ENCODE results near the gene PROSER2.
"Not testable (repeated sequence)": the region's sequence is repeated elsewhere in the genome, so short reads cannot be mapped to it uniquely, and the experiment has no call there.

The PROSER2 gene

DNA sequence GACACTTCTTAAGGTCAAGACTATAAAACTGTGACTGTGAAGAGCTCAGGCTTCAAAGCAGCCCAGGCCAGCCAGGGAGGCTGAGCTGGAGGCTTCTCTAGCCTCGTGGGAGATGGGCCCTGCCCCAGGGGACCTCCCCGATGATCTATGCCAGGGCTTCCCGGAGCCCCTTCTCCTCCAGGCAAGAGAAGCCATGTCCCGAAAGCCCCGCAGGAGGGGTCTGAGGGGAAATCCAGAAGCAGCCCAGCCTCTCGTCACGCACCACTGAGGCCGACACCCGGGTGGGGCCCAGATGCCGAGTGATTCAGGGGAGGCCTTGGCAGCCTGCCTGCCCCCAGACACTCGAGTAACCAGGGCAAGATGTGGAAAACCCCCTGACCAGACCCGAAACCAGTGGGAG is 63.7 kb downstream of the PROSER2 start:
- DNase-seq, result no peak

DNA sequence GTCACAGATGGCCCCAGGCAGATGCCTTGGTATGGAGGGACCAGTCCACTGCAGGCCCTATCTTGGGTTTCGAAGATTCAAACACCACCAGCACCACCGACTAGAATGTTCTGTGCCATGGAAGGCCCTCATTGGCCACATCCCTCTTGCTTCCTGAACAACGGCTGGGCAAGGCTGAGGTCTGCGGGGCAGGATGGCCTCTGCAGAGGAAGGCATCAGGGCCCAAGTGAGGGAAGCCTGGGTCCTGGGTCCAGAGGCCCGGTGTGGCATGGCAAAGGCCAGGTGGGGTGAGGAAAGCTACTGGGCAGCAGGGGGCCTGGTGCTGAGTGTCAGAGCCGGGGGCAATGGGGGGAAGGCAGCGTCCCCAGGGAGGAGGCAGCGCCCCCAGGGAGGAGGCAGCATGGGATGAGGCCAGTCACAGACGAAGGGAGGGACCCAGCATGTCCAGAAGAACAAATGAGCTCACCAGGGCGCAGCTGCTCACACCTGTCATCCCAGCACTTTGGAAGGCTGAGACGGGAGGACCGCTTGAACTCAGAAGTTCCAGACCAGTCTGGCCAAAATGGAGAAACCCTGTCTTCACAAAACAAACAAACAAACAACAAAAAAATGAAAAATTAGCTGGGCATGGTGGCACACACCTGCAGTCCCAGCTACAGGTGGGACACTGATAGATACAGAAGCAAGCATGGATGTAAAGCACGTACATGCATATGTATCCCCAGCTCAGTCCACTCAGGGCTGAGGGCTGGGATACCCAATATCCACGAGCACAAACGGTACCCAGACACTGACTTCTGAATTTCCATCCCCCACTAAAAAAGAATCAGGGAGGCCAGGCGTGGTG is 64.4 kb downstream of the PROSER2 start:
- no peak for DNase-seq

DNA sequence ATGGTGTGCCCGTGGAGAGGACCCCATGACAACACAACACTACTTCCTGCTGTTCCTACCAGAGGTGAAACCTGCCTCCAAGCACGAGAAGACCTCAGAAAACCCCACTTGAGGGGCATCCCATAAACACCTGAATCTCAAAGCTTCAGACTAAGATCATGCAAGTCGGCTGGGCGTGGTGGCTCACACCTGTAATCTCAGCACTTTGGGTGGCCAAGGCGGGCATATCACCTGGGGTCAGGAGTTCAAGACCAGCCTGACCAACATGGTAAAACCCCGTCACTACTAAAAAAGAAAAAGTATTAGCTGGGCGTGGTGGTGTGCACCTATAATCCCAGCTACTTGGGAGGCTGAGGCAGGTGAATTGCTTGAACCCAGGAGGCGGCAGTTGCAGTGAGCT is 66.1 kb downstream of the PROSER2 start:
- DNase-seq, result not testable (repeated sequence)

DNA sequence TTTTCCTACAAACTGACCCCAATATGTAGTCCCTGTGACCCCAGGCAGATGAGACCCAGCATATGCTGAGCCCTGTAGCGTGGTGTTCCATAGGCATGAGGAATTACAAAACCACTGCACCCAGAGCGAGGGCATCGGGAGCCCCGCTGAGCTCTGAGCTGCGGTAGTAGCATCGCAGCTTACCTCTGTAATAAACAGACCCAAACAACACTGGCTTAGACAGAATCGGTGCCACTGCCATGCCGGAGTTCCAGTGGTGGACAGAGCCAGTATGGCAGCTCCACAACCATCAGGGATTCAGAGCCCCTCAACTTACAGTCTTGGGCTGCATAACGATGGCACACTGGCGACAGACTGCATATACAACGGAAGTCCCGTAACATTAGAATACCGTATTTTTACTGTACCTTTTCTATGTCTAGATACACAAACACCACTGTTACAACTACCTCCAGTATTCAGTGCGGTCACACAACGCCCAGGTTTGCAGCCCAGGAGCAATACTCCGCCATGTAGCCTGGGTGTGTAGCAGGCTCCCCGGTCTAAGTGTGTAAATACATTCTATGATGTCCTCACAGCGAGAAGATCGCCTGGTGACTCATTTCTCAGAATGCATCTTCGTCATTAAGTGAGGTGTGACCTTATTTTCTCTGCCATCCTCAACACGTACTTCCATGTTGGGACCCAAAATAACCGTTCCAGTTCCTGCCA is 68.8 kb downstream of the PROSER2 start:
- DNase-seq, result no peak

DNA sequence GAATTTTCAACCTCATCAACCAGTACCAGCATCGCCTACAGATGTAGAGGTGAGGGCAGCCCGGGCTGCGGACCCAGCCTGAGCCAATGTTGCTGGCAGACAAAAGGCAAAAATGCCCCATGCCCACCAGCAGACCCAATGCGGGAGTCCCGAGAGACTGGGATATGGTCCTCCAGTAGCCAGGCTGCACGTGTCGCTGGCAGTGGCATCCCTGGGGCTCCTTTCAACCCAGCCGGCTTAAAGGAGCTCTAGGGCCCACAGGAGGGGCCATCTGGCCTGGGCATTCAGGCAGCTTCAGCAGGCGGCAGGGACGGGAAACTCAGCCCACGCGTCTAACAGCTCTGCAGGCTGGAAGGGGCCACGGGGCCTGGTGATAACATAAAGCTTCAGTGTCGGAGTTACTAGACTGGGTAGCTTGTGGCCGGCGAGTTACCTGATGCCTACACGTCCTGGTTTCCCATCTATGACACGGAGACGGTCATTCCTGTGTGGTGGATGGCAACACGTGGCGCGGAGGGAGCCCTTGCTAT is 70.7 kb downstream of the PROSER2 start:
- DNase-seq, result no peak

DNA sequence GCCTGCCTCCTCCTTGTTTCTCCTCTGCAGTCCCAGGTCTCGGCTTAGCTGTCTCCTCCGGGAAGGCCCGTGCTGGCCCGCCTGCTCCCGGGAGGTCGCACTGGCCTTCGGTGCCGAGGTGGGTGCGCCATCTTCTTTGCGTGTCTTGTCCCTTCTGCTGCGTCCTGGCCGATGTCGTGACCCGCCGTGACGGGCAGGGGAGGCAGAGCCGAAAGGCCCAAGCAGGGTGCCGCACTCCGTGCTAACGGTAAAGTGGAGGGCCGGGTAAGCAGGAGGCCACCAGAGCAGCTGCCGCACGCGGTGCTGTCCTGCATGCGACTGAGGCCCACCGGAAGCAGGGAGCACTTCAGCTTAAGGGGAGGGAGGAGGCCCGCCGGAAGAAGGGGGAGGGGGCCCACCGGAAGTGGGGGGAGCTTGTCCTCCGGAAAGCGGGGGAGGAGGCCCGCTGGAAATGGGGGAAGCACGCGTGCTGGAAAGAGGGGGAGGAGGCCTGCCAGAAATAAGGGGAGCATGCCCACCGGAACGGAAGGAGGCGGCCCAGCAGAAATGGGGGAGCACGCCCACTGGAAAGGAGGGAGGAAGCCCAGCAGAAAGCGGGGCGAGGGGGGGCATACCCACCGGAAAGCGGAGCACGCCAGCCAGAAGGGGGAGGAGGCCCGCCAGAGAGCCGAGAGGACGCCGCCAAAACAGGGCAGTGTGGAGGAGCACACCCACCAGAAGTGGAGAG is 71.4 kb downstream of the PROSER2 start:
- DNase-seq, result no peak

DNA sequence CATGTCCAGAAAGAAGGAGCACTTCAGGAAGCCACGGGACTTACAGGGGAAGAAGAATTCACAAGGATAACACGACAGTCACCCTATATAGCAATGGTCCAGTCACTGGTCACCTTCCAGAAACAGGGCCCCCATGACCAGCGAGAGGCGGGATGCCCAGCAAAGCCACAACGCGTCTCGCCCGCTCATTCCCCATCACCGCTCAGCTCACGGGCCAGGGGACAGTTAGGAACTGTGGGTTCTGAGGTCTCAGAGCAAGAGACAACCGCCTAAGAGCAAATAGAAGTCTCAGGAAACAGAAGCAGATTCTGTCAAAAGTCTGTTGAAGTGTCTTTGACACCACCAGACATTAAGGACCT is 71.9 kb downstream of the PROSER2 start:
- no peak for DNase-seq

DNA sequence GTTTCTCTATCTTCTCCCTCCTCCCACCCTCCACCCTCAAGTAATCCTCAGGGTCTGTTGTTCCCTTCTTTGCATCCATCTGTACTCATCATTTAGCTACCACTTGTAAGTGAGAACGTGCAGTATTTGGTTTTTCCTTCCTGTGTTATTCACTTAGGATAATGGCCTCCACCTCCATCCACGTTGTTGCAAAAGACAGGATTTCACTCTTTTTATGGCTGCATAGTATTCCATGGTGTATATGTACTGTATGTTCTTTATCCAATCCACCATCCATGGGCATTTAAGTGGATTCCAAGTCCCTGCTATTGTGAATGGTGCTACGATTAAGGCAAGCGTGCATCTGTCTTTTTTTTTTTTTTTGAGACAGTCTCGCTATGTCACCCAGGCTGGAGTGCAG is 72.4 kb downstream of the PROSER2 start:
- DNase-seq, result no peak

DNA sequence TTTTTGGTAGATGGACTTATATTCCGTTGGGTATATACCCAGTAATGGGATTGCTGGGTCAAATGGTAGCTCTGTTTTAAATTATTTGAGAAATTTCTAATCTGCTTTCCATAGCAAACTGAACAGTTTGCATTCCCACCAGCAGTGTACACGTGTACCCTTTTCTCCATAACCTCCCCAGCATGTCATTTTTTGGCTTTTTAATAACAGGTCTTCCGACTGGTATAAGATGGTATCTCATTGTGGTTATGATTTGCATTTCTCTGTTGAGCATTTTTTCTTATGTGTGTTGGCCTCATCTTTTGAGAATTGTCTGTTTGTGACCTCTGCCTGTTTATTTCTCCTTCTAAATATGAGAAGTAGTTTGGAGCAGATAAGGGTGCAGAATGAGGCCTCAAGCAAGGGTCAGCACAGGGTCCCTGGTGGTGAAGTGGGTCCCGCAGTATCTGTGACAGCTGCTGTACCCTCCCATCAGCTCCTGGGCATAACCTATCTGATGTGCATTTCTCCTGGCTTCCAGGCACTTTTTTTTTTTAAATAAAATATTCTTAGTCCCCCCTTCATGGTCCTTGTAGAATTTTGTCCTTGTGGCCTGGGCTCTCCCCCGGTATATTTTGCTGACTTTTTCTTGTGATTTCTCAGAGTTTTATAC is 73.5 kb downstream of the PROSER2 start:
- DNase-seq, result no peak

DNA sequence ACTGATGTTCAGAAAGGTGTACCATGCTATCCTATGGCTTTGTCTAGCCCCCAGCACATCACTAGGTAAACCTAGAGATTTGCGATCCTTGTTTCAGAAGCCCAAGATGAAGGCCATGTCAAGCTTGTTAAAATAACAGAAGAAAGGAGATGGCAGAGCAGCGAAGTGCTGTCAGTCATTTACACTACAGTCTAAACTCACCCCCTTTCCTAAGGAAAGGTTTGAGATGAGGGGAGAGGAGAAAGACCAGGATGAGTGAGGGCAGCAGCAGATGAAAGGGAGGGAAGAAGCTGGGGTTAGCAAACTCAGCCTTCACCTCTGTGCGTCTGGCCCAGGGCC is 74.8 kb downstream of the PROSER2 start:
- no peak for DNase-seq

DNA sequence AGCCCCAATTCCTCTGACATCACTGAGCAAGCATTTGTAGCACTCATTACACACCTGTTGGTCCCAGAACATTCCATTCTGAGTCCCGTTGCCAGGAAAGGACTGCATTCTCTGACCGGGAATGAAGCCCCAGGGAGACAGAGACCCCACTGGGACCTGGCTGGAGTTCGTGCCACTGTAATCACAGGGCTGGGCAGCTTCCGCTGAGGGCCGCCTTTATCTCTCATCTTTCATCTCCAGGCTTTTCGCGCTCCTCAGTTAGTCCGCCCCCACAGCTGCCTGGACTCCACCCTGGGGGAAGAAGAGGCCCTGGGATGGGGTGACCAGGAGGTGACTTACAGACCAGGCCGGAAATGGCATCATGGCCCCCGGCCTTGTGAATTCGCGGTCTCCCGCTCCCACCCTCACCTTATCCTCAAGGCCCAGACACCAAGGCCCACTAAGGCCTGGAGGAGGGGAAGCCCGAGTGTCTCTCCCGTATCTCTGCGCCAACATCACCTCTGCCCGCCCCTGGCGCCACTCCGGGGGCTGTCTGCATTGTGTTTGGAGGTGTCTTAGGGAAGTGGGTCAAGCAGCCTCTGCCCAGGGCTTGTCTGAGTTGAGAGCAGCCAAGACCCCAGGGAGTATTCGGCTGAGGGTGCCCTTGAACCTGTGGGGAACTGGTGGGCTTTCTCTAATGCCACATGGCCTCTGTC is 75.4 kb downstream of the PROSER2 start:
- DNase-seq, result no peak

DNA sequence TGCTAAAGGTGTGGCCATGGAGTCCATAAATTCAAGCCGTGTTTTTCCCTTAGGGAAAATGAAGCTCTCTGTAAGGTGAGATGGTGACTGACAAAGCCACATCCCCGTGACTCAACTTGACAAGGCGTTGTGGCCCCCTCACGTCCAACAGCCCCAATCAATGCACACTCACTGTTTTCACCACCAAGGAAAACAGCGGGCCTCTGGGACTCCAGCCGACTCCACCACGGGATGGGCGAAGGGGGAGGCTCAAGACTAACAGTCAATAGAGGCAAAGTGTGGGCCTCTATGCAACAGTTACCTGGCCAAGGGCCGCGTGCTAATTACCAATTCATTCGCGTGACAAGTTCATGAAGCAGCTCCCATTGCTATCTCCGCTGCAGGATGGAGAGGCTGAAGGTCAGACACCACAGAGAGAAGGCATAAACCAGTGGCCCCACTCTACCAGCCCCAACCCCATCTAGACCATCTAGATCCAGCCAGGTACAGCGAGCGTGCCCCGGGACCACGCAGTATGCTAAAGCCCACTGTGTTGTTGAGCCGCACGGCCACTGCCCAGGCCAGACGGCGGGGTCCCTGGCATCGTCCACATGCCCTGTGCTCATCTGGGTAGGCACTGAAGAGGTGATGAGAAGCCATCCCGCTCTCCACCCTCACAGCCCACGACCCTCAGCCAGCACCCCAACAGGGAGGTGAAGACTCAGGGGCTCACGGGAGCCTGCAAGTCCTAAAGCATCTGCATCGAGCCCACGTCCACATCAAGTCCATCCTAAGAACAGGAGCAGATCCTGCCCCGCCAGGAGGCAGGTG is 76.1 kb downstream of the PROSER2 start:
- DNase-seq, result no peak

DNA sequence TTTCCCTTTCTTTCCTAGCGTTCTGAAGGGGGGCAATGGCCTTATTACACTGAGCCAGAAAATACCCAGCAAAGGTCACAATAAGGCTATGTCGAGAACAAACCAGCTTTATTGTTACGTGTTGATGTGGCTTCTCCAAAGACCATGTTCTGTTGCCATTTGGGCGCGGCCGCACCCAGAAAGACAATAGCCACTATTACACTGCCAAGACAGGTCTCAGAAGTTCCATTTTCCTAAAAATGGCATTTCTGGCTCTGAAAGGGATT is 77.8 kb downstream of the PROSER2 start:
- no peak for DNase-seq

DNA sequence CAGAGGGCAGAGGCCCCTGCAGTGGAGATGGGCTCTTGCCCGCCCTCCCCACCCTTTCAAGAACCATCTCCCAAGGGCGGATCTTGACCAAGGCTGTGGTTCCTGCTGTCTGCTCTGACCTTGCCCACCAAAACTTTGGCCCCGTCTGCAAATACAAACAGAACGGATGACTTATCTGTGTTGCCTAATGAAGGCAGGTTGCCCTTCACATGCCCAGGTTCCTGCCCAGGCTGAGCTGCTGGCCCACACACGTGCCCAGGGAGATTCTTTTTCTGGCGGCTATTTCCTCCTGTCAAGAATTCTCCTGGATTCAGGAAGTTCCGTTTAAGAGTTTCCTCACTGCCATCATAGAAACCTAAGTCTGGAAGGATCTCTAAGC is 78.3 kb downstream of the PROSER2 start:
- DNase-seq, result no peak

DNA sequence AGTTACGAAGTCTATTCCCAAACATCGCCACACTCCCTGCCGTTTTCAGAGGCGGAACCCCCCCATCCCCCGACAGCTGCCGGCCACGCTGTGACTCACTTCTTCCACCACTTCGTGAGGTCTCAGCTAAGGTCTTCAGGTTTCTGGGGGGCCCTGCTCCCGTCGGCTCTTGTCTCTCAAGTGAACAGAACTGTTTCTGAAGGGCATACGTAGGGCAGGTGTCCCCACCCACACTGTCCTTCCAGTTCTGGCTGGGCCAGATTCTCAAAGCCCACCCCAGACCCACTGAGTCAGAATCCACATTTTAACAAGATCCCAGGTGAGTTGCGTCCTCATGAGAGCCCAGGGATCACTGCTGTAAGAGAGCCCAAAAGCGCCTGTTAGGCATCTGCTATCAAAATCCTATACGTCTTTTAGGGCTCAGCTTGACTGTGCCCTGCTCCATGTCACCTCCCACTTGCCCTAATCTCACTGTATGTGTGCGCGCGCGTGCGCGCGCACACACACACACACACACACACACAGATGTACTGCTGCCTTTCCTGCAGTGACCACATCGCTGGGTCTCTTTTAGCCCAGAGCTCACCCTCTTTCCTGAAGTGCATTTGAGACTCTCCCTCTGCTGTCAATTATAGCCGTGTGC is 78.8 kb downstream of the PROSER2 start:
- no peak for DNase-seq

DNA sequence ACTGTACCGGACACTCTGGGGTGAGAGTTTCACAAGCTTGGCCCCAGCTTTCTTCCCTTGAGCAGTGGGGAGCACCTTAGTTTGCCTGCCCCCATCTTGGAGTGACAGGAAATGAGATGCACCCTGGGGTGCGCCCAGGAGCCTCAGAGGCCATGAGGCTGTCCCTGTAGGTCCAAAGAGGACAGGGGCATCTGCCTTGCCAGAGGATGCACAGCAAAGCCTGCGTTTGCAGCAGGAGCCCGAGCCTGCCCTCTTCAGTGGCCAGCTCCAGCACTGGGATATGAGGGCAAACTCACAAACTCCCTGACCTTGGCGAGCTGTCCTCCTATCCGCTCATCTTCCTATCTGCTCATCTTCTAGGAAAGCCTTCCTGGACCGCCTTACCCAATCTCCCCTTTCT is 79.5 kb downstream of the PROSER2 start:
- DNase-seq, result no peak

DNA sequence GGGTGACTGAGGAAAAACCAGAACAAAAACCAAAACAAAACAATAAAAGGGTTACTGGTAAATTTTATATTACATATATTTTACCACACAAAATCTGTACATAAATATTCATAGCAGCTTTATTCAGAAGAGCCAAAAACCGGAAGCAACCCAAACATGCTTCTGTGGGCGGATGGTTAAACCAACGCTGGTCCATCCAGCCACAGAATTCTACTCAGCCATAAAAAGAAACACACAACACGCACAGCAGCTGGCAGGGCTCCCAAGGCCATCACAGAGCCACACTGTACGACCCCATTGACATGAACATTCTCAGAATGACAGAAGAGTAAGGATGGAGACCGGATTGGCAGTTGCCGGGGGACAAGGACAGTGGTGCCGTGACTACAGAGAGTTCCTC is 83.6 kb downstream of the PROSER2 start:
- DNase-seq, result no peak

DNA sequence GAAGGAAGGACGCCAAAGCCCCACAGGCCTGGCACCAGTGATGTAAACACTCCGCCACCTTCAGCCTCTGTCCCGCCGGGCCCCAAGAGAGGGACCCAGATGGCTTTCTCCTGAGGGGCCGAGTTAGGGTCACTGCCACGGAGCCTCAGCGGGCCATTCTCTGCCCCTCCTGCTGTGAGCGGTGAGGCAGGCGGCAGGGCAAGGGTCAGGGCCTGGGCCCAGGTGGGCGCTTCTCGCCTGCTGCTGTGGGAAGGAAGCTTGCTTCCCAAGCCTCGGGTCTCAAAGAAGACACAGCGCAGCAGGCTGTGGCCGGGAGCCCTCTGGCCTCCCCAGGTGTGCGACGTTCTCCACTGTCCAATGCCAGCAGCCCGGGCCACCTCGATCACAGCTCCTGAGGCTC is 84.8 kb downstream of the PROSER2 start:
- DNase-seq, result no peak

DNA sequence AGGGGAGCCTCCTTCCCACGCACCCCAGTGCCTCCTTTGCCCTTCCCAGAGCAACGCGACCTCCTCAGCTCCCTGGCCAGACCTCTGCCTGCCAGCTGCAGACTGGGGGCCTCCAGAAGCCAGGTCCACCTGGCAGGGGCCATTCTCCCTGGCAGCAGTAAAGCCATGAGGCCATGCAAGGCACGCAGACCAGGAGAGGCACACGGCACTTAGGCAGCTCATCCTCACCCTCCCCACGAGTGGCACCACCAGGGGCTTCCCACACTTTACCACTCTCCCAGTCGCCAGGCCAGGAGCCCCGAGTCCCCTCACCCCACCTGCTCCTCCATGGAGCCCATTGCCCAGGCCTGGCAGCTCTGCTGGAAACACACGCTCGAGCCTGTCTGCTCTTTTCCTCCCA is 85.4 kb downstream of the PROSER2 start:
- no peak for DNase-seq

DNA sequence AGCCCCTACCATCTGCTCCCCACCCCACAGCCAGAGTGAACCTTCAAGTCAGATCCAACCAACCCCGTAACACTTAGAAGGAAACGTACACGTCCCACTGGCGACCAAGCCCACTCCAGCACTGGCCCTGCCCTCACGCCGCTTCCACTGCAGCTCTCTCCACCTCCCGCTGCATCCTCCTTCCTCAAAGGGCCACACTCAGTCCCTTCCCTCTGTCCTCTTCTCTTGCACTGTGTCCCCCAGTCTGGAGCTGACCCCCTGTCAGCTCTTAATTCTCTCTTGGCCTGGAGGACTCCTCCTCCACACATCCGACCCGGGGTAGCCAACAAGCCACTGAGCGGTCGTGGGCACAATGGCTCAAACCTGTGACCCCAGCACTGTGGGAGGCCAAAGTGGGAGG is 85.8 kb downstream of the PROSER2 start:
- DNase-seq, result no peak

DNA sequence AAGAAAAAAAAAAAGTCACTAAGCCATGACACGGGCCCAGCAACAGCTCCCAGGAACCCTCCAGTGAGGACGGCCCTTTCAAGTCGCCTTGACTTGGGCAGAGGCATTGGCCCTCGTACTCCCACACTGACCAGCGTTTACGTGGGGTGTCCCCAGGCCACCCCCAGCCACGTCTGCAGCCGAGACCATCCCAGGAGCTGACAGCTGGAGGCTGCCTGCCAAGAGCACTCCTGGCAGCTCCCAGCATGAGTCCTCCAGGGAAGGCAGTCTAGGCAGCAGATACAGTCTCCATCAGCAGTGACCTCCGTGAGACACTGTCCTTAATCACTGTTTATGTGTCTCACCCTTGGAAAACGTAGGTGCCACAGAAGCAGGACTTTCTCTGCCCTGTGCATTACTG is 86.5 kb downstream of the PROSER2 start:
- DNase-seq, result no peak

DNA sequence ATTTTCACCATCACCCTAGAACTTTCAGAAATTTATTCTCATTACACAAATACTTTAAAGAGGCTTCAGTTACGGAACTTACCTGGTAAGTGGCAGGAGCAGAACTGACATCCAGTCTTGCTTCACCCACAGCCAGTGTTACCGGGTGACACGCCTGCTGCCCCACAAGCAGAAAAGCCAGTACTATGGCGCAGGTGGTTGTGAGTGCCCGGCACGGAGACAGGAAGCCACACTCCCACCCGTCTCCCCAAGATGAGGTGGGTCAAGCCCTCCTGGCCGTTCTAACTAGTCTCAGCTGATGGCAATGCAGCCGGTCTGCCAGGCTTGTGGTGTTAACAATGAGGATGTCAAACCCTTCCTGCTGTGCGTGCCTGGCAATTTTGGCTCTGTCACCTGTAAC is 86.9 kb downstream of the PROSER2 start:
- DNase-seq, result no peak

Data from CD4-positive, alpha-beta T cell treated with Interleukin-6 for 4 hours (primary cell).